ENCODE results near the gene RWDD3.

The RWDD3 gene

DNA sequence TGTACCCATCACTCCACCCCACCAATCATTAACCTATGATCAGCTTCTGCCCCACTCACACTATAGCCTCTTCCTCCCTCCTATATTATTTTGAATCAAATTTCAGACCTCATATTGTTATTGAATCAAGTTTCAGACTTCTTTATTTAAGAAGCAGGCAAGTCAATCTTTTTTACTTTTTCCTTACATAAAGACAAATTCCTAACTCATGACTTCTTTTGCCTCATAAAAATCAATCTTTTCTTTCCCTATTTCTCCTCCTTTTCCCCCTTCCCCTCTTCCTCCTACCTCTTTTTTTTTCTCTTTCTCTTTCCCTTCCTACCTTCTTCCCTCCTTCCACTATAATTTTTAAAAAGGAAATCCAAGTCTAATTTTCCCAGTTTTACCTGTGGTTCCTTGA, 4.3 kb upstream of the RWDD3 start:
- in situ Hi-C loops (cut with MboI; ENCODE audit: low sequenced_read_pairs): no loop called here

DNA sequence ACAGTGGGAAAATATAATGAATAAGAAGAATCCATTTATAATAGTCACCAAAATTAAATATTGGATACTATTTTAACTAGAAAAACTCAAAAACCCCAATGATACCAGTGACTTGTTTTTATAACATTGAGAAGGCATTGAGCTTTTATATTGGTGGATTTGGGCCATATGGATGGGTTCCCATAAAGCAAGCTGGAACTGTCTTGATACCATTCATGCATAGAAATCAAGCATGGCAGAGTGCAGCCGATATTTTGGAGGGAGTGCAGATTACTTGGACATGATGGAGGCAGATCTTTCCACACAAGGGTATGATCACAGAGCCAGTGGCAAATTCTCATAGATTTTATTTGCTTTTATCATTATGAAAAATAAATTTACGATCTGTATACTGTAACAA, 3.8 kb upstream of the RWDD3 start:
- in situ Hi-C loops (cut with MboI; ENCODE audit: low sequenced_read_pairs): no loop called here

DNA sequence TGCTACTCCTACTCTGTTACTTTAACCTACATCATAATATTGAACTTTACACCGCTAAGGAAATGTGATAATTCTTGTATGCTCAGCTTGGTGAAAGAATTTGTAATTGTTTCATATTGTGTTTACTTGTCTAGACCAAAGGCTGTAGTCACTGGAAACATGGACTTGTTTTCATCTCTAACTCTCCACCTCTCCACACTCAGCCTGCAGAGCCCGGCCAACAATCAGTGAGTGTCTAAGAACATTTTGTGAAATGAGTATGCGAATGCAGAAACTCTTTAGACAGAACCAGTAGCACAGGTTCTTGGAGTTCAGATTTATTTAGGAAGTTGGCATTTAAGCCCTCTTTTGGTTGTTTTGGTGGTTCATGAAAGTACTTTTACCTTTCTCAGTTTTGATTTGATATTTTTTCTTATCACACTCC, 3.2 kb upstream of the RWDD3 start:
- in situ Hi-C loops (cut with MboI; ENCODE audit: low sequenced_read_pairs): no loop called here

- in situ Hi-C loops (cut with MboI; ENCODE audit: low sequenced_read_pairs): no loop called here
Measured at GRCh38 chr1:95232646-95233318, 1.2 kb upstream of the RWDD3 start.

DNA sequence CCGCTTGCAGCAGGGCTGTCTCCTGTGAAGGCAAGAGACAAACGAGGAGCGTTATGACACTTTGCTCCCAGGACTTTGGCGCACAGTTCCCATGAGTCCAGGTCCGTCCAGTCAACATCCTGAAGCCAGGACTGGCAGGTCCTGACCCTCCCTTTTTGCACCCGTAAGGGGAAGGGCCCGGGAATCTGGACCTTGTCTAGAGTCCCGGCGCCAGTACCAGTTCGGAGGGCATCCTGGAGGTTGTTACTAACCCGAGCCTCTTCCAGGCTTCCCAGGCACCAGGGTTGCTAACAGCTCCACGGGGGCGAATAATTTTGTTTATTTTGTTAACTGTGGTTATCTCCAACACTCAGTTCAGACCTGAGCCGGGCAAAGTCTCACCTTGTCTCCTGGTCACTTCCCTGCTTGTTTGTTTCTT, 682 bp upstream of the RWDD3 start:
- in situ Hi-C loops (cut with MboI; ENCODE audit: low sequenced_read_pairs): no loop called here

DNA sequence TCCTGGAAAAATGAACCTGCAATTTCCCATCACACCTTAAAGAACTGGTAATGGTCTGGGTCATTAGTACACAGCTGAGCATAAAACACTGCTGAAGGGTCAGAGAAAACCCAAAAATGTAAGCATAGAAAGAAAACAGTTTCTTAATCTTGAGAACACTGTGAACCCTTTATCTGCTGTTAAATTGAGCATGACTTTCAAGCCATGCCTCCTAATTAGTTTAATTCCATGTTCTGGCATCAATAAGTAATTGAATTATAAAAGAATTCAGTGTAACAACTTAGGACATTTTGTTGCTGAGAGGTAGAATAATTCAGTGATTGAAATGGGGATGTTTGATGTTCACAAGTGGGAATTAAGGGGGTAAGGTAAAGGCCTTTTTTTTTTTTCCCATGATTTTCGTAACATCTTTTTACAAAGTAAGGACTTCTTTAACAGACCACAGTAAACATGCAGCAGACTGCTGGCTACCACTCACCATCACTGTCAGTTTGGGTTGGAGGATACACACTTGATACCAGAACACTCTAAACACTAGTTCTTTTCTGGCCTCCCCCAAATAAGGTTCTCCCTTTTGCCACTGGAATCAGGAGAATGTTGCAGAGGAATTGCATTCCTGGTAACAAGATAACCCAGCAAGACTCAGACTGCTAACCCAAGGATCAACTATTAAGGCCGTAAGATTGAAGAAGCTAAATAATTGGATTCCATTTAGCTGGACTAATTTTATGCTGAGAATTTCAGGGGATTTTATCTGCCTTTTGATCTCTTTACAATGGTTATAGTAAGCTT, 3.0 kb downstream of the RWDD3 start:
- in situ Hi-C loops (cut with MboI; ENCODE audit: low sequenced_read_pairs): no loop called here

DNA sequence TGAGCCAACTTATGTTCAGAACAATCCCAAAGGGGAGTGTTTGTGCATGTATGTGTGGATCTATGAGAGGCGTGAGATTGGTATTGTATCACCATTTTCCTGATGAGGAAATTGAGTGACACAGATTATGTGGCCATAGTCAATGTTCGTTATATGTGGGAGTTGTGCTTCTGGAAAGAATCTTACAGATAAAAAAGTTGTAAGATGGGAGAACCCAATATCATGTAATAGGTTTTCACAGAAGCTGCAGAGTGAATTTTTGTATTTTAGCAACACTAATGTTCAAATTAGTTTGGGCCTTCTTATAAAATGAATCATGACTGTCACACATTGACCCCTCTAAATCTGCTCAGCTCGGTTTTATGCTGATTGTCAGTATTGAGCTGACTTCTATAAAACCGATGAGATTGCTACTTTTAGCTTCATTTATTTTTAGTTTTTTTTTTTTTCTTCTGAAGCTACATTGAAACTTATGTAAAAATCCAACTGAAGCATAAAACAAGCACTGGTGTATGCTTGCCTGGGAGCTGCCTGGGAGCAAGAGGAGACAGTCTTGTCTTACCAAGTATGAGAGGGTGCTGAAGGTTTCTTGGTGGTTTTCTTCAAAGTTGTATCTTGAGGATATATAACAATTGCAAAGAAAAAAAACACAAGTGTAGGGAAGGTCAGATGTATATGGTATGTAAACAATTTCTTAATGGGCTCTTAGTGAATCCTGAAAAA, 4.1 kb downstream of the RWDD3 start:
- in situ Hi-C loops (cut with MboI; ENCODE audit: low sequenced_read_pairs): no loop called here

GRCh38 chr1:95245029-95245428, 11.0 kb downstream of the RWDD3 start:
- in situ Hi-C loops (cut with MboI; ENCODE audit: low sequenced_read_pairs): no loop called here

GRCh38 chr1:95246511-95246910, 12.5 kb downstream of the RWDD3 start:
- in situ Hi-C loops (cut with MboI; ENCODE audit: low sequenced_read_pairs): no loop called here

DNA sequence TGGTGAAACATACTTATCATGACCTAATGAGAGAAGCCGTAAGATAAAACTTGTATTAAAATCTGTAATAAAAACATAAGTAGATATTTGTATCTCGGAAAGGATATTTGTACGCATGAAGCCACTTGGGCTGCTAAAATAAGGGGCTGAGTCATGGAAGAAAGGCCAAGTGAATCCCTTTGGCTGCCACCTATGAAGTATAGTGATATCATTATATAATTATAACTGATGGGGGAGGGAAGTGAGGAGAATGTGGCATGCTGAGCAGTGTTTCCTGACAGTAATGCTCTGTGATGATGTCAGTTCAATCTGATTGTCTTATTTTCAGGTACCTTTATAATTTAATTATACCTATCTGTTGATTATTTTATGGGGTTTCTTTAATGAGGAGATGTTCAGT, 13.6 kb downstream of the RWDD3 start:
- in situ Hi-C loops (cut with MboI; ENCODE audit: low sequenced_read_pairs): no loop called here

- in situ Hi-C loops (cut with MboI; ENCODE audit: low sequenced_read_pairs): no loop called here
Measured at GRCh38 chr1:95249916-95250315, 15.9 kb downstream of the RWDD3 start.

DNA sequence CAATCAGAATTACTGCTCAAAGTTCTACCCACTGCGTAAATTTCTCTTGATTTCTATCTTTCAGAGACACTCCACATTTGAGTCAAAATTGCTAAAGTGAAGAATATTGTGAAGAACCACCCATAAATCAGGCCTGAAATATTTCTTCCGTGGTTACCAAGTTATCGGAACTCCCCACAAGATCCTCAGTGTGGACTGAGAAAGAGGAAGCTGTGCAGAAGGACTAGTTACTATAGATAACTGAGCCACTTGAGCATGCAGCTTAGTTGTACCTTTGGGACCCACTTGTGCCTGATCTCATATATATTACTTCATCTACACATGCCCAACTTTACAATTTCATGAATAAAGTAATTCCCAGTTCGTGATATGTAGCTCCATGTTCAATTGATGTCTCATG, 18.4 kb downstream of the RWDD3 start:
- in situ Hi-C loops (cut with MboI; ENCODE audit: low sequenced_read_pairs): no loop called here

- in situ Hi-C loops (cut with MboI; ENCODE audit: low sequenced_read_pairs): no loop called here
Measured at GRCh38 chr1:95254959-95255358, 20.9 kb downstream of the RWDD3 start.

GRCh38 chr1:95255826-95256225, 21.8 kb downstream of the RWDD3 start:
- in situ Hi-C loops (cut with MboI; ENCODE audit: low sequenced_read_pairs): no loop called here

- in situ Hi-C loops (cut with MboI; ENCODE audit: low sequenced_read_pairs): no loop called here
Measured at GRCh38 chr1:95257758-95258157, 23.7 kb downstream of the RWDD3 start.

DNA sequence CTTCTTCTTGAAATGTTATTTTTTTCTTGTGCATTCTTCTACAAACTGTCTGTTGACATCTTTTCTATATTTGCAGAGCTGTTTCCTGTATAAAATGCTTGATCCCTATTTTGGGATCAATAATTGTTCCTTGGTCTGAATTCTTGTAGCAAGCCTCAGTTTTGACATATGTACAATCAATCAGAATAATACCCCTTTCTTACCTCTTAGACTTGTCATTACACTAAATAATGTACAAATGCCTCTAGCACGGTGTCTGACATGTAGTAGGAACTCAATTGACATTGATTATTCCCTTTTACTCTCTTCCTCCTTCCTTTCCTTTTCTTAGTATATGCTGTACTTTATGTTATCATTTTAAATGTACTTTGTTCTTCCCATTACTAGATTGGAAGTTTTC, 25.2 kb downstream of the RWDD3 start:
- in situ Hi-C loops (cut with MboI; ENCODE audit: low sequenced_read_pairs): no loop called here

DNA sequence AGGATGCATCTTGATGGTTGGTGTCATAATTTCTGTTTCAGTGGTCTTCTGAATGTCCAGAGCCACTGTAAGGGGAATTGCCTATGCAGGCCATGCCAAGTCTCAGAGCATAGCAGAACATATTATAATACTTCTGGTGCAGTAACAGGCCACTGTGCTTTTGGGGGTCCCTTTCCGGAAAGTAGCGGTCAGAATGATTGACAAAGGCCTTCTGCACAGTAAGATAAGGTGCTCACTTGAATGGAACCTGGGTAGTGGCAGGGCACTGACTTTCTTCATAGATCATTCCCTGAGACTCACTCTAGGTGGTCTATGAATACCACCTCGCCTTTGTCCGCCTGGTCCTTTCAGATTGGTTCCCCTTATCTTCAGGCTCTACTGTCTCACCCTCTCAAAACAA, 28.9 kb downstream of the RWDD3 start:
- in situ Hi-C loops (cut with MboI; ENCODE audit: low sequenced_read_pairs): no loop called here

GRCh38 chr1:95263450-95263849, 29.4 kb downstream of the RWDD3 start:
- in situ Hi-C loops (cut with MboI; ENCODE audit: low sequenced_read_pairs): no loop called here

GRCh38 chr1:95265106-95265505, 31.1 kb downstream of the RWDD3 start:
- in situ Hi-C loops (cut with MboI; ENCODE audit: low sequenced_read_pairs): no loop called here

- in situ Hi-C loops (cut with MboI; ENCODE audit: low sequenced_read_pairs): no loop called here
Measured at GRCh38 chr1:95276429-95276828, 42.4 kb downstream of the RWDD3 start.

DNA sequence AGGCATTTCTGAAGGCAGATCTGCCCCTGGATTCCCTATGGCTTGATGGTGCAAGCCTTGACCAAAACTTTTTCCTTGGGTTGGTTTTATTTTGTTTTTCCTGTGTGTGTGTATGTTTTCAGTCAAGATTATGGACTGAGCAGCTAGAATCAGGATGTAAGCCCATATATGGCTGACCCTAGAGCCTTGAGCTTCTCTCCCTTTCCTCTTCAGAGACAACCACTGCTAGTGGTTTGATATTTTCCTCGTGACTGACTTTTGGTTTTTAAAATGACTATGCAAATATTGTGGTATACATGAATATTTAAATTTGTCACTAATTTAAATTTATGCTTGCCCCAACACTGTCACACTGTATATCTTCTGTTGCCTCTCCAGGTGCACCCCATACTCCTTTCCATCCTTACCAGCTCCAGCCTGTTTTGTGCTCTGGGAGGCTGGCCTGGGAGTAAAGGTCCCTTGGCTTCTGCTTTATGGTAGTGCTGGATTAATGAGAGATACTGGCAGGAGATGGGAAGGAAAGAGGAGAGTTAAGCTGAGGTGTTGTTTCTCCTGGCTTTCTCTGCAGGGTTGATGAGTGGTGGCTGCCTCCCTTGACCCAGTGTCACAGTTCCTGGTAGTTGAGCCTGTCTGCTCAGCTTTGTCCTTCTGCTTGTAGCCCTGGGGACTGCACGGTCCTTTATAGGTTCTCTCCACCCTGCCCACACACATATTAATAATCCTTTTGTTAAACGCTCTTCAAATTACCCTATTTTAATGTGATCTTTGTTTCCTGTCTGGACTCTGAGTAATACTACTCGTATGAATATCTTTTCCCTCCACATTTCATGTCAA, 44.4 kb downstream of the RWDD3 start:
- in situ Hi-C loops (cut with MboI; ENCODE audit: low sequenced_read_pairs): no loop called here

Measured in HL-60/S4 treated with retinoic acid at 250 ng/mL for 4 days and 3 days (cell line).